Suppressor macrophage treated with lipopolysaccharide for 4 hours (primary cell): ENCODE measurements around the gene AKR1C8.
A peak's percentile ranks its signal among the peaks of the same experiment; 100 is the strongest.
"Not testable (repeated sequence)": the region's sequence is repeated elsewhere in the genome, so short reads cannot be mapped to it uniquely, and the experiment has no call there.

Source experiments
- DNase-seq: peaks from one replicate; pipeline ENCODE4 v3.0.0-alpha.2; 2020

AKR1C8 gene

DNA sequence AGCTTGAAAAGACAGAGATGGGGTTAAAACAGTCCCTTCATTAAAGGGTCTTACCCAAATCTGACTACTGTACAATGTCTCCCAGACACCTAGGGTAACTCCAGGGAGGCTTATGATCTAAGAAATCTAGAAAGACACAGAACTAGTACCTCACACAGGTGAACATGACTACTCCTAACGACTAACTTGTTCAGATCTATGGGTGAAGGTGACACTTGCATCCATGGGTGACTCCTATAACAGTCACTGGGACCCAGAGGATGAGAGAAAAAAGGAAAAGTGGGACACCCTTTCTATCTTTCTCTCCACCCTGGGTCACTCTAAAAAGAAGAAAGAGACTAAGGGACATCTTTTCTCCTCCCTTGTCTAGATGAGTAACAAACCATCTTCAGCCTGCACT, 19.2 kb downstream of the AKR1C8 start:
- no peak for DNase-seq

DNA sequence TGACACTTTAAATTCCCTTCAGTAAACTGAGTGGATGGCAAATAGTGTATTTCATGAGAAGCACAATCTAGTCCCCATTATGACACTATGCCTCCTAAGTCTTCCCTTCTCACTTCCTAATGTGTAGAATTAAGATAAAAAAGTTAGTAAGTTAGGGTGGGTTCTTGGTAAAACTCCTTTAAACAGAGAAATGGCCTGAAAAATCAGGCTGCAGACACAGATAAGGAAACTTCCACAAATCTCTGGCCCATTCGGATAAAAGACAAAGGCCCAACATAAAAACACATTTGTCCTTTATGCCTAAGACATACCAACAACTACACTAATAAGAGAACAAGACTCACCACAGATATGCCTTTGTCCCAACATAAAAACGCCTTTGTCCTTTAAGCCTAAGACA, 21.5 kb downstream of the AKR1C8 start:
- no peak for DNase-seq

DNA sequence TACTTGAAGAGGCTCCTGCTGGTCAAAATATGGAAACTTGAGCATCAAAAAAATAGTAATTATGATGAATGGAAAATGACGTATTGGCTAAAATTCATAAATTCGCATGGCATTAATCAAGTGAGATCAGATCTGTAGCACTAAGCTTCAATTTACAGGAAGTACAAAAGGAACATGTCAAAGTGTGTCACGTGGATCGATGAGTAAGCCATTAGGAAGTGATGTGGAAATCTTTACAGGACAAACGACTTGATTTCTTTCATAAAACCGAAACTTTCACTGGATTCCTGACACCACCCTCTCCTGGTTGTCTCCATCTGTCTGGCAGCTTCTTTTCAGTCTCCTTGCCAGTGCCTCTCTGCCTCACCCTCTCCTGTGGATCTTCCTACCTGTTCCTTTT, 25.8 kb downstream of the AKR1C8 start:
- DNase-seq, result peak; percentile 44

DNA sequence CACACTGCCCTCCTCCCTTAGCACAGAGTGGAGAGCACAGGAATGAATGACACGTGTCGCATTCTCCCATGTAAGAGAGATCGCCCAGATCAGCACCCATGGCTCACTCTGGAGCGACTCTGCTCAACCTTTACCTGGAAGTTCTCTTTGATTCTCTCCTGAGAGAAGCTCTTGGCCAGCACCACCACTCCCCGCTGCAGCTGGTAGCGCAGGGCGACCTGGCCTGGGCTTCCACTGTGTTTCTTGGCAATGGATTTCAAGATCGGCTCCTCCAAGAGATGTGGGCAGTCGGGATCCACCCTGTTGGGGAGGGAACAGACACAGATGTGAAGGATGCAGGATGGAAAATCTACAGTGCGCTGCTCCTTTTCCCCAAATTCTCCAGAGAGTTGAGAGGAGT, 27.4 kb downstream of the AKR1C8 start:
- no peak for DNase-seq

DNA sequence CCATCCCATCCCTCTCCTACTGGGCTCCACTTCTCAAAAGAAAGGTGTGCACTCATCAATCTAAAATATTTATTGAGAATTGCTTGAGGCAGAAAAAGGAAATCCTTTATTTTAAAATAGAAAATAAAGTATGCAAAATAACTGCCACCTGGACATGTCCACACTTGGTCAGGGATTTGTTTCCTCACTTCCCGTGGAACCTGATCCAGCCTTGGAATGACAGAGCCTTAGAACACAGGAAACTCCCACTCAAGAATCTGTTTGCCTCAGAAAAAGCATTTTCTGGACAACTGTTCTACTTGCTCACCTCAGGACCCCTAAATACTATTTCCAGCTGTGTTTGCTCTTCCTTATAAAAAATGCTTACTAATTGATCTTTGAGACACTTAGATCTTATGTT, 29.0 kb downstream of the AKR1C8 start:
- no peak for DNase-seq

DNA sequence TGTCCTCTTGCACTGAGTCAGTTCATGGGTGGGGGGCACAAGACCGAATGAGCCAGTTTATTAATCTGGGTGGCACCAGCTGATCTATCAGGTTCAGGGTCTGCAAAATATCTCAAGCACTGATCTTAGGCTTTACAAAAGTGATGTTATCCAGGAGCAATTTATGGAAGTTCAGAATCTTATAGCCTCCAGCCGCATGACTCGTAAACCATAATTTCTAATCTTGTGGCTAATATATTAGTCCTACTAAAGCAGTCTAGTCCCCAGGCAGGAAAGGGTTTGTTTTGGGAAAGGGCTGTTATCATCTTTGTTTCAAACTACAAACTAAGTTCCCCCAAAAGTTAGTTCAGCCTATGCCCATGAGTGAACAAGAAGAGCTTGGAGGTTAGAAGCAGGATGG, 33.9 kb downstream of the AKR1C8 start:
- DNase-seq, result no peak

DNA sequence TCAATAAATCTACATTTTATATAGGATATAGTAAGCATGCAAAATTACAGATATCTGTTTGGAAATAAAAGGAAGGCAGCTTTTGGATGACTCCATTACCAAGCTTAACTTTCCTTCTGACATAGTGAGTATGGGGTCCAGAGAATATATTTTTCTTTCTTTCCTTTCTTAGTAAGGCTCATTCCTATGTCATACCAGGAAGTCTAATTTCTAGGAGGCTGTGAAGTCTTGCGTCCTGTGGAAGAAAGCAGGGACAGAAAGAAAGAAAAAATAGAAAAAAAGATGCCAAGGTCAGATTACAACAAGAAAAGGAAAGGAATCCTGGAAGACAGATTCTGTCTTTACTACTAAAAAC, 36.3 kb downstream of the AKR1C8 start:
- no peak for DNase-seq

DNA sequence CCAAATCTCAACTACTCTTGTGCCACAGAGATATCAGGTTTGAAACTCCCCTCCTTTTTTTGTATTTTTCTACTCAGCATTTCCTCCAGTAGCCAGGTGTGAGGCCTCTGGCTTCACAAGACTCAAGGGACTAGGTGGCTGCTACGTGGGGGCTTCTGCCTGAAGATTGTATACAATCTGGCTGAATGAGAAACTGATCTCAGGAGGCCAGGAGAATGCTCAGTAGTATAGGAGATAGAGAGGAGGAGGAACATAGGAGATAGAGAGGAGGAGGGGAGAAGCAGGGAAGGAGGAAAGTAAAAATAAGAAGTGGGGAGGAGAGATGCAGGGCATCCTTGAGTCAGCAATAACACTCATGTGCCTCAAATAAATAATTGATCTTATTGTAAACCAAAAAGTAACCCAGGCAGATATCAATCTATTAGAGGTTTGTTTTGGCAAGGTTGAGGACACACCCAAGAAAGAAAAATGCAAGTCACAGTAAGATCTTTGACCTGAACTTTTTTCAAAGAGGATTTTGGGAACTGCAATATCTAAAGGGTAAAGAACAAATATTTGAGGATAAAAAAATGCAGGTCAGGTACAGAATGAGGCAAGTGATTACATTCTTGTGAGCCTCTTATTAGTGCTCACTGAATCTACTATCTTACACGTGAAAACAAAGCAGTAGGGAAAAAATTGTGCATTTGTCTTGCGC, 36.8 kb downstream of the AKR1C8 start:
- DNase-seq, result no peak

DNA sequence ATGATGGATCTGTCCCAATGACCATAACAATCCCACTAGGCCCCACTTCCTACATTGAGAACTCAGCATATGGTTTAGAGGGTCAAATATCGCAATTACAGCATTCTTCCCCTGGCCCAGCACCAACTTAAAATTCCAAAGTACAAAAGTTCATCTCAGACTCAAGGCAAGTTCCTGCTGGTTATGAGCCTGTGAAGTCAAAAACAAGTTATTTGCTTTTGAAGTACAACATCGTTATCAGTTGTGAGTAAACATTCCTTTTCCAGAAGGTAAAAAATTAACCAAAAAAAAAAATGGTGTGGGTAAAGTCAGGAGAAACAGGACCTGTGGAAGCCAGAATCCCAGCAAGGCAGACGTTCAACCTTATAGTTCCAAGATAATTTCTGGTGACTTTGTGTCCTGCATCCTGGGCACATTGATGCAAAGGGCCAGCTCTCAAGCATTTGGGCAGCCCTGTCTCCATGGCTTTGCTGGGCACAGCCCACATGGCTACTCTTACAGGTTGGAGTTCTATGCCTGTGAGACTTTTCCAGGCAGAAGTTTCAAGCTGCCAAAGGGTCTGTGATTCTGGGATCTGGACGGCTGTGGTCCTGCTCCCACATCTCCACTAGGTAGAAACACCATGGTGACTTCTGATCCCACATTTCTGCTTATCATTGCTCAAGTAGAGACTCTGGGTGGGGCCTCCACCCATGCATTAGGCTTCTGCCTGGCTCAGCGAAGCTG, 37.5 kb downstream of the AKR1C8 start:
- DNase-seq, result no peak

DNA sequence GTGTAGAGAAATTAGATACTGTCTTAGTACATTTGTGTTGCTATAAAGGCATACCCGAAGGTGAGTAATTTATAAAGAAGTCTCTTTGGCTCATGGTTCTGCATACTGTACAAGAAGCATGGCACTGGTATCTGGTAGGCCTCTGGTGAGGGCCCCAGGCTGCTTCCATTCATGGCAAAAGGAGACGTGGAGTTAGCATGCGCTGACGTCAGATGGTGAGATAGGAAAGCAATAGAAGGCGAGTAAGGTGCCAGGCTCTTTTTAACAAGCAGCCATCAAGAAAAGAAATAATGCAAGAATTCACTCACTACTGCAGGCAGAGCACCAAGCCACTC, 38.1 kb downstream of the AKR1C8 start:
- DNase-seq, result no peak

DNA sequence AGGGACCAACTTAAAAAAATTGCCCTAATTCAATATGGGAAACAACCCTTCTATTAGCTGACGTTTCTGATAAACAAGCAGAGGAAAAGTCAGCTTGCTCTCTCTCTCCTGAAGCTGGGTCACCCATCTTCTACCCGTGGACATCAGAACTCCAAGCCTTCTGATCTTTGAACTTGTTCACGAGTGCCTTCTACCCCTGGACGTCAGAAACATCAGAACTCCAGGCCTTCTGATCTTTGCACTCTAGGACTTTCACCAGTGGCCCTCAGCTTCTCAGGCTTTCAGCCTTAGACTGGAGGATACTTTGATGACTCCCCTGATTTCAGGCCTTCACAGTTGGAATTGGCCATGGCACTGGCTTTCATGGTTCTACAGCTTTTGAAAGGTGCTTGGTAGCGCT, 41.8 kb downstream of the AKR1C8 start:
- DNase-seq, result no peak

DNA sequence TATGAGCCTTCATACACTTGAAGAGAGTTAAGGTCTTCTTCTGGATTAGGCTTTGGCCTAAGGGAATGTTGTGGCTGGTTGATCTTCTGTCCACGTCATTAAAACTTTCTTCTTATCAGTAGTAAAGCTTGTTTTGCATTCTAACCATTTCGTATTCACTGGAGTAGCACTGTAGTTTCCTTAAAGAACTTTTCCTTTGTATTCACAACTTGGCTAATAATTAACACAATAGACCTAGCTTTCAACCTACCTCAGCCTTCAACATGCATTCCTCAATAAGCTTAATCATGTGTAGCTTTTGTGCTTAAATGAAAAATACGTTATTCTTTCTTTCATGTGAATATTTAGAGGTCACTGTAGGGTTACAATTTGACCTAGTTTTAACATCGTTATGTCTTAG, 42.8 kb downstream of the AKR1C8 start:
- DNase-seq, result no peak

DNA sequence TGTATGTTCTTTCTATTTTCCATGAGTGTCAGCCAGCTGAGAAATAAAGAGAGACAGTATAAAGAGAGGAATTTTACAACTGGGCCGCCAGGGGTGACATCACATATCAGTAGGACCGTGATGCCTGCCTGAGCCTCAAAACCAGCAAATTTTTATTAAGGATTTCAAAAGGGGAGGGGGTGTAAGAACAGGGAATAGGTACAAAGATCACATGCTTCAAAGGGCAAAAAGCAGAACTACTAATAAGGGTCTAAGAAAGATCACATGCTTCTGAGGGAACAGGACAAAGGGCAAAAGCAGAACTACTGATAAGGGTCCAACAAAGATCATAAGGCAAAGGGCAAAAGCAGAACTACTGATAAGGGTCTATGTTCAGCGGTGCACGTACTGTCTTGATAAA, 47.3 kb downstream of the AKR1C8 start:
- not testable (repeated sequence) for DNase-seq

DNA sequence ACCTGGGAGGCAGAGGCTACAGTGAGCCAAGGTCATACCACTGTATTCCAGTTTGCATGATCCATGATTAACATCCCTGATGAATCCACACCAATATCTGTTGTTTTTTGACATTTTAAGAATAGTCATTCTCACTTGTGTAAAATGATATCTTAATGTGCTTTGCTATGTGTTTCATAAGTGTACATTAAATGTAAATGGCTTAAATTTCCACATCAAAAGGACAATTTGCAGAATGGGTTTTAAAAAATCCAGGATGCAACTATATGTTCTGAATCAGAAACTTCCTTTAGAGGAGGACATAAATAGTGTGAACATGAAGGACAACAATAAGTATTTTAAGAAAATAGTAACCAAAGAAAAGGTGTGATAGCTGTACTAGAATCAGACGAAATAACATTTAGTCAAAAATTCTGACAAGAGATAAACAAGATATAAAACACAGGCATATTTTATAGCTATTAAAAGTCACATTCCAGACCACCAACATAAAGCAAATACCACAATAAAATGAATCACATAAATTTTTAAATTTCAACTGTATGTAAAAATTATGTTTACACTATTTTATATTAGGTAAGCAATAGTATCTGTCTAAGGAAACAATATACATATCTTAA, 48.4 kb downstream of the AKR1C8 start:
- DNase-seq, result no peak

DNA sequence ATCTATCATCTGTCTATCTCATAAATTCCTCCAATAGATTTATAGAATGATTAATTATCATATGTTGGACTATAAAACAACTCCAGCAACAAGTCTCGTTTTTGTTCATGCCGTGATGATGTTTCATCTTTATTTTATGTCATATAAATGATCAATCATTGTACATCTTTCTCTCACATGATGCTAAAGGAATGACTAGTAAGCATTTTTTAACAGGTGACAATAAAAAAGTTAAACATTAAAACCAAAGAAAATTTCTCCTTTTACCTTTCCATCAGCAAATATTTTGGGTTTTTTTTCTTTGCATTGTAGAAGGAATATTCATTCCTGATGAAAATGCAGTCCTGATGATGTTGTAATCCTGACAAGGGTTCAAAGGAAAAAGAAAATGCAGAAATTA, 49.4 kb downstream of the AKR1C8 start:
- DNase-seq, result no peak

DNA sequence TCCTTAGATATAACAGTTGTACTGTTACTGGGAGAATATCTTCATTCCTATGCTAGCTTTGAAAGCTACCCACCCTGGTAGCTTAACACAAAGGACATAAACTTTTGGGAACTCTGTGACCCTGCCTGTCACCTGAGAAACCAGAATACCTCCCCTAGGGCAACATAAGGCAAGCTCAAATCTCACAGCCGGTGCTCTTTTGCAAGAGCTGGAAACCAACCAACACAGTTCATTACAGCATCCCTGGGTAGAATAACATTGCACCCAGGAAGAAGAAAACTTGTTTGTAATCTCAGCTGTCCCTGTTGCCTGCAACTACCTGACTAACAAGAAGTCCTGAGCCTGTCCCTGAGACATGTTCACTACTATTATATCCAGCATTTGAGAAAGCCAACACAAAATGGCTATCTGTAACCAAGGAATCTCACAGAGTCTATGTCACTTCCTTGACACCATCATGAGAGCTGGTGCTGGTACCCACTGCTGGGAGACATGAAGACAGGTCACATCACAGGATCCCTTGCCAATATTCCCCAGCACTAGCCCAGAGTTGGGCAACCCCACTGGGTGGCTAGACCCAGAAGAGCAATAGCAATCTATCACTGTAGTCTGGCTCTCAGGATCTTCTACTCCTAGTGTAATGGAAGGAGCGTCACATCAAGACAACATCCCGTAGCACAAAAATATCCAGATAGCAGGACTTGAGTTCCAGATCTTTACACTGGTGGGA, 59.5 kb downstream of the AKR1C8 start:
- DNase-seq, result no peak

DNA sequence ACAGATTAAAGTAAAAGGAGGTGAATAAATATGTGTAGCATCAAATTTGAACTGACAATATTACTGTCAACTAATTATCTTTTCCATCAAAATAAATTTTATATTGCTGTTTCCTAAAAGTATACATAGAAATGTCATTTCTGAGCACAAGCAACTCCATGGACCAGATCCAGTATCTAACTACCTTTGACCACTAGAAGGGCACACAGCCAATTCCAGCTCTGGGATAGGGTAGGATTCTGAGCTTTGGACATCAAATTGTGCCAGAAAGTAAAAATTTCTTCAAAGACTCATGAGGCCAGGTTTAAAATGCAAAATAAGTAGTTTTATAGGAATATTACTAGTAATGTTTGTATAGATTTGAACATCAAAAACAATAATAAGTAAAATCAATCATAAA, 61.1 kb downstream of the AKR1C8 start:
- no peak for DNase-seq

DNA sequence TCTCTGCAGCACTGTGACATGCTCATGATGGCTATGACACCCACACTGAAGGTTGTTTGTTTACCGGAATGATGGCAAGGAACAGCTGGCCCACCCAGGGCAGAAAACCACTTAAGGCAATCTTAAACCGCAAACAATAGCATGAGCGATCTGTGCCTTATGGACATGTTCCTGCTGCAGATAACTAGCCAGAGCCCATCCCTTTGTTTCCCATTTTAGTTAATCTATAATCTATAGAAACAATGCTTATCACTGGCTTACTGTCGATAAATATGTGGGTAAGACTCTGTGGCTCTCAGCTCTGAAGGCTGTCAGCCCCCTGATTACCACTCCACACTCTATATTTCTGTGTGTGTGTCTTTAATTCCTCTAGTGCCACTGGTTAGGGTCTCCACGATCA, 65.0 kb downstream of the AKR1C8 start:
- not testable (repeated sequence) for DNase-seq

DNA sequence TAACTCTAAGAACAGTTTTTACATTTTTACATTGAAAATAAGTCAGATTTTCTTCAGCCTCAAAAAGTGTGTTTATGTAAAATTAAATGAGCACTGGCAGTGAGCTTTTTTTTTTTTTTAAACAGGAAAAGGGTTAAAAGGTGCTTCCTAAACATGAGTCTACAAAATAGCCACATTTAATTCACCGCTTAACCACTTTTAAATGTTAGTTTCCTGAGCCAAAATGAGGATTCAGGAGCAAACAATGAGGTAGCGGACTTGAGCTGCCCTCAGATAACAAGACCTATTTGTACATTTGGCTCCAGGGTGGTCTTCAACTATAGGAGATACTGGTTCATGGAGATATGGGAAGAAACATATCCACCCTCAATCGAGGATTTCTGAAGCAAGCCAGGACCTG, 67.9 kb downstream of the AKR1C8 start:
- no peak for DNase-seq

DNA sequence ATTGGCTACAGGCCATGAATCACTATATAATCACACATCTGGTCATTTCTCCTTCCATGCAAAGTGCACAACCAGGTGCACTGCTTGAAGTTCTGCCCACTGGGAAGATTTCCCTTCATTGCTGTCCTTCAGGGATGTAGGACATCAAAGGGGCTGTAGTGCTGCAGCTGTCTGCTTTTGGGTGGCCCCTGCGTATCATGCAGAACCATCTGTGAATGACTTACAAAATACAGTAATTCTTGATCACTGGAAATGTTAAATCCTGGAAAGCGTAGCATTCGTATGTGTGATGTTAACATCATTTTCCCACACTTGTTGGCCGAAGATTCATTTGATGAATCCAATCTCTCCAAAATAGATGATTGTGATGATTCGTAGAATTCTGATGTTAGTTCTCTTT, 68.3 kb downstream of the AKR1C8 start:
- DNase-seq, result no peak

DNA sequence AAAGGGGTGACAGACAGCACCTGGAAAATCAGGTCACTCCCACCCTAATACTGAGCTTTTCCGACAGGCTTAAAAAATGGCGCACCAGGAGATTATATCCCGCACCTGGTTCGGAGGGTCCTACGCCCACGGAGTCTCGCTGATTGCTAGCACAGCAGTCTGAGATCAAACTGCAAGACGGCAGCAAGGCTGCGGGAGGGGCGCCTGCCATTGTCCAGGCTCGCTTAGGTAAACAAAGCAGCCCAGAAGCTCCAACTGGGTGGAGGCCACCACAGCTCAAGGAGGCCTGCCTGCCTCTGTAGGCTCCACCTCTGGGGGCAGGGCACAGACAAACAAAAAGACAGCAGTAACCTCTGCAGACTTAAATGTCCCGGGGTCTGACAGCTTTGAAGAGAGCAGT, 75.1 kb downstream of the AKR1C8 start:
- not testable (repeated sequence) for DNase-seq

DNA sequence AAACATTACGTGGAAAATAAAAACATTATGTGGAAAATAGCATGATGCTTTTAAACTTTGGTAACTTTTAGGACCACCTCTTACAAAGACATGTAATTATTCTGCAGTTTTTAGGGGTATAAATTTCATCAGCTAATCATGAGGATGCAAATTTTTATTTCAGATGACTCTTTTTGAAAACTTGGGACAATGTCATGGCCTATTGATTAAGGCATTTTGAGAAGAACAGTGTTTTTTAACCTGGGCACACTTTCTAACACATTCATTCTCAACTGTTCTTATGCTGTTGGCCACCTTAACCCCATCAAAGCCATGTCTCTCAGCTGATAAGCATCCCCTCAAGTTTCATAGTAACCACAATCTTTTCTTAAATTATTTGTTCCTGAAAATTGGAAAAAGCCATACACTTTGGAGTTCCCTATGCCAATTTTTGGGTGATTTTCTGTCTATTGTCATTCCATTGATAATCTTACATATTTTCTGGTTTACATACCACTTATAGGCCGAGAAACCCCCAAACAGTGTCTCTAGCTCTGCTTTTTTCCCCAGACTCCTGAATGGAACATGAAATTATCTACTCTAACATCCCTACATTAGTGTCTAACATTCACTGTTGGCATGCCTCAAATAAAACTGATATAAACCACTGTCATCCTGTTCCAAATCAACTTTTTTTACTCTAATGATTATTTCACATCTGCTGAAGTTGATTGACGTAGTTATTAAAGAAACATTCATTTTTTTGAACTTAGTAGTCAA, 76.1 kb downstream of the AKR1C8 start:
- no peak for DNase-seq

DNA sequence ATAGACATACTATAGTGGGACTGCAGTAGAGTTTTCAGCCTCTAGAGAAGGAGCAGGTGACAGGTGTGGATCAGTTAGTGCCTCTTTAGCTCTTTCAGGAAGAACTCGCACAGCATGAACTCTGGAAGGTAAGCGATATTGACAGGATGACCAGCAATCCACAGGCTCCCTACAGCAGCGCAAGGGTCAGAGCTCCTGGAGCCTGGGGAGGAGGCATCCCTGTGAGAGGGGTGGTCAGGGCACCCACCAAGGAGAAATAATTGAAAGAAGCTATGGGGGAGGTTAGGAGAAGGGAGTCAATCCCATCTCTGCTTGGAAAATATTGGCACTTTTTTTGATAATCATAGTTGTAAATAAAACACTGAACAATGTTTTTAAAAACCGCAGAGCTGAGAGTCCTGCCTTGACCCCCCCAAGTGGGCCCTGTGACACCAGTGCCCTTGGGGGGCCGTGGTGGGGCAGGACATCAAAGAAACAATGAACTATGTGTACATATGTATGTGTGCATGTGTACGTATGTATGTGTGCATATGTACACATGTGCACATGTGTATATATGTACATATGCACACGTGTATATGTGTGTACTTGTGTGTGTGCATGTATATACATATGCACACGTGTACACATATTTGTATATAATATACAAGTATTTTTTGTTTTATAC, 77.0 kb downstream of the AKR1C8 start:
- no peak for DNase-seq
